ENCODE results near the gene TIMM44. TPM values are rescaled to one million over a fixed set of nuclear protein-coding genes. Genes with fewer than 3 reads are reported as not detected.

The TIMM44 gene
- total RNA-seq, 4 donors from 2014 or later, result 59.7 to 102 (median 71.8) TPM

DNA sequence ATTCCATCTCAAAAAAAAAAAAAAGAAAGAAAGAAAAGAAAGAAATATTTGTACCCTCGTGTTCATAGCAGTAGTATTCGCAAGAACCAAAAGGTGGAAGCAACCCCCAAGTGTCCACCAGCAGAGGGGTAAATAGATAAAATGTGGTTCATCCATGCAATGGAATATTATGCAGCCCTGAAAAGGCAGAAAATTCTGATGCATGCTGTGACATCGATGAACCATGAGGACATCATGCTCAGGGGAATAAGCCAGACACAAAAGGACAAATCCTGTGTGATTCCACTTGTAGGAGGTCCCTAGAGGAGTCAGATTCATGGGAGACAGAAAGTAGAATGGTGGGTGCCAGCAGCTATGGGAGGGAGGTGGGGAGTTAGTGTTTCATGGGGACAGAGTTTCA, 61.6 kb downstream of the TIMM44 start:
- DNase-seq, result no peak
- TF ChIP-seq EP300 (IDR thresholded peaks at IDR 0.05; ENCODE audit: low read depth) (no peak), POLR2A (IDR thresholded peaks at IDR 0.05) (no peak), POLR2AphosphoS5 (IDR thresholded peaks at IDR 0.05) (no peak)
- TF ChIP-seq, protein P1, sequence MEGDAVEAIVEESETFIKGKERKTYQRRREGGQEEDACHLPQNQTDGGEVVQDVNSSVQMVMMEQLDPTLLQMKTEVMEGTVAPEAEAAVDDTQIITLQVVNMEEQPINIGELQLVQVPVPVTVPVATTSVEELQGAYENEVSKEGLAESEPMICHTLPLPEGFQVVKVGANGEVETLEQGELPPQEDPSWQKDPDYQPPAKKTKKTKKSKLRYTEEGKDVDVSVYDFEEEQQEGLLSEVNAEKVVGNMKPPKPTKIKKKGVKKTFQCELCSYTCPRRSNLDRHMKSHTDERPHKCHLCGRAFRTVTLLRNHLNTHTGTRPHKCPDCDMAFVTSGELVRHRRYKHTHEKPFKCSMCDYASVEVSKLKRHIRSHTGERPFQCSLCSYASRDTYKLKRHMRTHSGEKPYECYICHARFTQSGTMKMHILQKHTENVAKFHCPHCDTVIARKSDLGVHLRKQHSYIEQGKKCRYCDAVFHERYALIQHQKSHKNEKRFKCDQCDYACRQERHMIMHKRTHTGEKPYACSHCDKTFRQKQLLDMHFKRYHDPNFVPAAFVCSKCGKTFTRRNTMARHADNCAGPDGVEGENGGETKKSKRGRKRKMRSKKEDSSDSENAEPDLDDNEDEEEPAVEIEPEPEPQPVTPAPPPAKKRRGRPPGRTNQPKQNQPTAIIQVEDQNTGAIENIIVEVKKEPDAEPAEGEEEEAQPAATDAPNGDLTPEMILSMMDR (IDR thresholded peaks at IDR 0.05), result no peak
- Histone ChIP-seq H3K36me3 (no peaks in the 10 kb centered on the region), H3K27me3 (peaks cover 18% of the 10 kb centered on the region), H3K4me3 (no peak overlapping the region), H3K27ac (no peak overlapping the region), H3K4me1 (no peaks in the 10 kb centered on the region), H3K9me3 (no peaks in the 10 kb centered on the region)
- in situ Hi-C loops (cut with MboI; ENCODE audit: low pct_ligation_motif_present in 1 of 4, low pct_unique_long_range_greater_than_20kb in 1 of 4, low sequenced_read_pairs in 3 of 4), result no loop called here
- WGBS, 2 donors (ENCODE audit: low coverage in 1 of 2), result 89% methylated on average over 3 of the region's 3 CpGs
- intact Hi-C loops (cut with DNase I; ENCODE audit: low total_unique reads), result no loop called here

DNA sequence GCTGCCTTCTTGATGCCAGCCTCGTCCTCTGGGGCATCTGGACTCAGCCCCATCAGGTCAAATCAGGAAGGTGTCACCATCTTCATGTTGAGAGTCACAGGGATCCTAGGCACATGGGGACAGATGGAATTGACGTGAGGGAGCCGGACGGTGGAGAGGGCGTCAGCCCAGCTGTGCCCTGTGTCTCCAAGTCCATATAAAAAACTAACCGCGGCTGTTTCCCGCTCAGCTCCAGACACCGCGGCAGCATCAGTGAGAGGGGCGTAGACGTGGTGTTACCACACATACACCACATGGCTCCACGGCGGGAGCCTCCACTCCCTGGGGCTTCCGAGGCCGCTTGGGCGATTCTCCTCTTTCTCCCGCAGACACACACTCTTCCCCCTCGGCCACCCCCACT, 63.6 kb downstream of the TIMM44 start:
- Histone ChIP-seq H3K4me3 (no peak overlapping the region), H3K36me3 (no peaks in the 10 kb centered on the region), H3K27ac (no peak overlapping the region), H3K27me3 (peaks cover 29% of the 10 kb centered on the region), H3K9me3 (no peaks in the 10 kb centered on the region), H3K4me1 (peaks cover 0 to under 1% (median 0%) of the 10 kb centered on the region in 4 donors)
- intact Hi-C loops (cut with DNase I; ENCODE audit: low total_unique reads) (no loop called here), in situ Hi-C loops (cut with MboI; ENCODE audit: low pct_ligation_motif_present in 1 of 4, low pct_unique_long_range_greater_than_20kb in 1 of 4, low sequenced_read_pairs in 3 of 4) (no loop called here)
- DNase-seq, result no peak
- TF ChIP-seq EP300 (IDR thresholded peaks at IDR 0.05; ENCODE audit: low read depth) (no peak), POLR2A (IDR thresholded peaks at IDR 0.05) (no peak), POLR2AphosphoS5 (IDR thresholded peaks at IDR 0.05) (no peak)
- TF ChIP-seq, protein P1 (IDR thresholded peaks at IDR 0.05), result no peak
- 83% methylated on average over 15 to 19 of the region's 19 CpGs for WGBS, 2 donors (ENCODE audit: low coverage in 1 of 2)

DNA sequence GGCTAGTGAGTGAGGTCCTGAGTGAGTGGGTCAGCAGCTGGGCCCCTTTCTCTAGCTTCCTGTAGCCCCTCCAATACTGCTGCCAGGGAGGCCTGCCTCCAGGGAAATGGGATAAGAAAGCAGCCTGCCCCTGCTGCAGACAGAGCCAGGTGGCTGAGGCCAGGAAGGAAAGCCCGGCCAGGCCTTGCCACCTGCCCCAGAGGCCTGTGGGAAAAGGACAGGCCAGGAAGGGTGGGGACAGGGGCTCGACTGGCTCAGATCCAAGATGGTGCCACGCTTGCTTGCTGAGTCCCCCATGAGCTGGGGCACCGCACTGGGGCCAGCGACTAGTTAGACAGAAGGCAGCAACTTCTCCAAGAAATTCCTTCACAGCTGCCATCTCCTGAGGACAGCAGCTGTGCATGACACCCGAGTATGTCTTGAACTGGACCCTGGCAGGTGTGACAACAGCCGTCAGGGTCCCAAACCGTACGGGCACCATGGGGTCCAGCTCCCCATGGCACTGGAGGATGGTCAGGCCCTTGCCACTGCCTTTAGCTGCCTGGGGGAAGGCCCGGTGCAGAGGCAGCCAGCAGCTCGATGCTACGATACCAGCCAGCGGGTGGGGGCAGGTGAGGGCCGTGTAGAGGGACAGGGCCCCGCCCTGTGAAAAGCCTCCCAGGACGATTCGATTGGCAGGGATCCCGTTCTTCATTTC, 64.2 kb downstream of the TIMM44 start:
- H3K27ac ChIP-seq, result no peak overlapping the region
- DNase-seq, result no peak
- peaks cover 0 to 5% (median 4%) of the 10 kb centered on the region in 4 donors for H3K4me1 ChIP-seq
- no peaks in the 10 kb centered on the region for H3K9me3 ChIP-seq
- H3K27me3 ChIP-seq, result peaks cover 35% of the 10 kb centered on the region
- 76% methylated on average over 17 of the region's 18 CpGs; no CpG with 5 or more reads in 1 of the 2 donors for whole genome bisulfite sequencing, 2 donors (ENCODE audit: low coverage in 1 of 2)
- intact Hi-C loops (cut with DNase I; ENCODE audit: low total_unique reads), result no loop called here
- TF ChIP-seq, protein P1 (IDR thresholded peaks at IDR 0.05), result no peak
- no peak for TF ChIP-seq POLR2A (IDR thresholded peaks at IDR 0.05)
- TF ChIP-seq EP300 (IDR thresholded peaks at IDR 0.05; ENCODE audit: low read depth), result no peak
- TF ChIP-seq POLR2AphosphoS5 (IDR thresholded peaks at IDR 0.05), result no peak
- in situ Hi-C loops (cut with MboI; ENCODE audit: low pct_ligation_motif_present in 1 of 4, low pct_unique_long_range_greater_than_20kb in 1 of 4, low sequenced_read_pairs in 3 of 4), result no loop called here
- no peaks in the 10 kb centered on the region for H3K36me3 ChIP-seq
- no peak overlapping the region for H3K4me3 ChIP-seq

DNA sequence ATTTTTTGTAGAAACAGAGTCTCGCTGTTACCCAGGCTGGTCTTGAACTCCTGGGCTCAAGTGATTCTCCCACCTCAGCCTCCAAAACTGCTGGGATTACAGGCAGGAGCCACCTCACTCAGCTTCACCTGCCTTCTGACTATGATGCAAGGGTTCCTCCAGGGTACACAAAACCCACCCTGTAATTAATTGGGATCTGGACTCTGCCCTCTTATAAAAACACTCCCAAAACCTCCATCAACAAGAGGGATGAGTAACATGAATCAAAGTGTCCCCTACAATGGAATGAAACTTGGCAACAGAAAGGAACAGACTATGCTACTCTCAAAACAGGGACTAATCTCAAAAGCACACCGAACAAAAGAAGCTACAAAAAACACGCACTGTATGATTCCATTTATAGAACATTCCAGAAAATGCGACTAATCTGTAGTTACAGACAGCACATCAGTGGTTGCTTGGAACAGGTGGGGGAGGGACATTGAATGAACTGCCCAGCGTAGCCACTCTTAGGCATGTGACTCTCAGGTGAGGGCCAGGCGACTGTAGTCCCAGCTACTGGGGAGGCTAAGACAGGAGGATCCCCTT, 66.1 kb downstream of the TIMM44 start:
- Histone ChIP-seq H3K36me3 (no peaks in the 10 kb centered on the region), H3K4me1 (peaks cover 4 to 15% (median 11%) of the 10 kb centered on the region in 4 donors), H3K27ac (no peak overlapping the region), H3K27me3 (peaks cover 54% of the 10 kb centered on the region), H3K4me3 (no peak overlapping the region), H3K9me3 (no peaks in the 10 kb centered on the region)
- intact Hi-C loops (cut with DNase I; ENCODE audit: low total_unique reads), result no loop called here
- in situ Hi-C loops (cut with MboI; ENCODE audit: low pct_ligation_motif_present in 1 of 4, low pct_unique_long_range_greater_than_20kb in 1 of 4, low sequenced_read_pairs in 3 of 4), result no loop called here
- 40 to 74% methylated on average over 2 to 6 of the region's 6 CpGs for WGBS, 2 donors (ENCODE audit: low coverage in 1 of 2)
- DNase-seq, result no peak
- no peak for TF ChIP-seq POLR2A (IDR thresholded peaks at IDR 0.05)

Other genes starting within 250 kb of the TIMM44 start
- gene FCER2, start 241.5 kb downstream of the TIMM44 start, total RNA-seq, result 10 to 100 TPM in 1 of 4 donors, 1 to 10 TPM in 1, under 1 TPM in 1, not detected in 1; 0.27 to 10.1 (median 4.3) TPM
- gene CLEC4G, start 211.6 kb downstream of the TIMM44 start, total RNA-seq, result 1 to 10 TPM in 1 of 4 donors, under 1 TPM in 1, not detected in 2; 0.55 to 1.1 TPM
- 1 to 10 TPM in 3 of 4 donors, under 1 TPM in 1; 1.00 to 9.4 (median 4.4) TPM for gene CD209, start 196.1 kb downstream of the TIMM44 start, total RNA-seq
- under 1 TPM in 1 of 4 donors, not detected in 3; 0.16 TPM for gene CLEC4M, start 180.4 kb downstream of the TIMM44 start, total RNA-seq
- 10 to 100 TPM in 3 of 4 donors, 1 to 10 TPM in 1; 8.5 to 65.8 (median 15.0) TPM for gene EVI5L, start 113.4 kb downstream of the TIMM44 start, total RNA-seq
- under 1 TPM in 1 of 4 donors, not detected in 3; 0.16 TPM for gene PRR36, start 69.3 kb downstream of the TIMM44 start, total RNA-seq
- 1 to 10 TPM in 1 of 4 donors, under 1 TPM in 1, not detected in 2; 0.79 to 1.5 TPM for gene LRRC8E, start 55.2 kb downstream of the TIMM44 start, total RNA-seq
- gene MAP2K7, start 39.8 kb downstream of the TIMM44 start, total RNA-seq, result 100 to 1,000 TPM in 1 of 4 donors, 10 to 100 TPM in 3; 11.9 to 125 (median 20.9) TPM
- 1 to 10 TPM in 1 of 4 donors, not detected in 3; 1.4 TPM for gene TGFBR3L, start 28.8 kb downstream of the TIMM44 start, total RNA-seq
- 10 to 100 TPM; 11.4 to 35.9 (median 13.0) TPM for gene SNAPC2, start 23.3 kb downstream of the TIMM44 start, total RNA-seq
- 10 to 100 TPM in 1 of 4 donors, 1 to 10 TPM in 3; 2.9 to 29.7 (median 4.8) TPM for gene CTXN1, start 17.5 kb downstream of the TIMM44 start, total RNA-seq
- 100 to 1,000 TPM in 1 of 4 donors, 10 to 100 TPM in 3; 11.9 to 101 (median 22.4) TPM for gene ELAVL1, start 62.0 kb upstream of the TIMM44 start, total RNA-seq
- gene CCL25, start 109.1 kb upstream of the TIMM44 start, total RNA-seq, result not detected
- gene FBN3, start 205.9 kb upstream of the TIMM44 start, total RNA-seq, result not detected